Measurements from ENCODE around the gene PROX2.
A peak's percentile ranks its signal among the peaks of the same experiment; 100 is the strongest.

Gene PROX2

DNA sequence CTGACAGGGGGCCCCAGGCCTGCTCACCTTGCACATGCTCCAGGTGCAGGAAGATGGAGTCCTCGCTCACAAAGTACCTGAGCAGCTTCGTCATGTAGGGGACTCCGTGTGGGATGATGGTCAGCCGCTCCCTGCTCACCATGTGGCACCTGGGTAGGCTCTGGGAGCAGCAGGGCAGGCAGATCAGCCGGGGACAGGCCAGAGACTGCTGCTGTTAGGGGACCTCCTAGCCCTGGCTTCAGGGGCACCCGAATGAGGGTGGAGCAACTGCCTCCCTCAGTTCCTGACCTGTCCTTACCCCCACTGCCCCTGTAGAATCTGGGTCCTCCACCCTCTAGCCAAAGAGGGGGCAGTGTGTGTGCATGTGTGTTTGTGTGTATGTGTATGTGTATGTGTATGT lies 35.3 kb upstream of the PROX2 start:
- no peak for TF ChIP-seq POLR2A (IDR thresholded peaks at IDR 0.05; ENCODE audit: low read depth, low read length)
- TF ChIP-seq SPI1 (IDR thresholded peaks at IDR 0.05; ENCODE audit: low read depth, low read length), result no peak
- no peak for TF ChIP-seq POLR2AphosphoS5 (IDR thresholded peaks at IDR 0.05; ENCODE audit: low read depth, low read length)
- no peak for TF ChIP-seq POU2F2 (IDR thresholded peaks at IDR 0.05; ENCODE audit: low read depth, low read length)
- no peak for TF ChIP-seq TAF1 (IDR thresholded peaks at IDR 0.05; ENCODE audit: low read depth, low read length)
- TF ChIP-seq PAX5 (IDR thresholded peaks at IDR 0.05; ENCODE audit: insufficient read depth, low read length, severe bottlenecking), result no peak
- FAIRE-seq, result no peak
- DNase-seq (ENCODE audit: insufficient read length, low spot score), result no peak

DNA sequence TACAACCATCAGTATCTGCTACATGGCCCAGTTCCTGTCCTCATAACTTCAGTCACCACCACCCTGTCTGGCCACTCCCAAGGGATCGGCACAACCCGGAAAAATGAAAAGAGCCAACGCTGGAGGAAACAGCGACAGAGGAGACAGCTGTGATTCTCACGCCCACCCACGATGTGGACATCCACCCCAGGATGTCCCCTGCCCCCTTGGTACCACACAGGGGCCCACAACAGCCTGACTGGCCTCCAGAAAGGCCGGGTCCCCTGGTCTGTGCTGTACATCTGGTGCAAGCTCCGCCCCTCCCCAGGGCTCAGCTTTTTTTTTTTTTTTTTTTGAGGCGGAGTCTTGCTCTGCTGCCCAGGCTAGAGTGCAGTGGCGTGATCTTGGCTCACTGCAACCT lies 34.6 kb upstream of the PROX2 start:
- FAIRE-seq (no peak), DNase-seq (ENCODE audit: insufficient read length, low spot score) (no peak)
- TF ChIP-seq POLR2AphosphoS5 (IDR thresholded peaks at IDR 0.05; ENCODE audit: low read depth, low read length), result no peak
- TF ChIP-seq POLR2A (IDR thresholded peaks at IDR 0.05; ENCODE audit: low read depth, low read length), result no peak
- TF ChIP-seq PAX5 (IDR thresholded peaks at IDR 0.05; ENCODE audit: insufficient read depth, low read length, severe bottlenecking), result no peak
- TF ChIP-seq SPI1 (IDR thresholded peaks at IDR 0.05; ENCODE audit: low read depth, low read length), result no peak
- no peak for TF ChIP-seq TAF1 (IDR thresholded peaks at IDR 0.05; ENCODE audit: low read depth, low read length)
- no peak for TF ChIP-seq POU2F2 (IDR thresholded peaks at IDR 0.05; ENCODE audit: low read depth, low read length)

DNA sequence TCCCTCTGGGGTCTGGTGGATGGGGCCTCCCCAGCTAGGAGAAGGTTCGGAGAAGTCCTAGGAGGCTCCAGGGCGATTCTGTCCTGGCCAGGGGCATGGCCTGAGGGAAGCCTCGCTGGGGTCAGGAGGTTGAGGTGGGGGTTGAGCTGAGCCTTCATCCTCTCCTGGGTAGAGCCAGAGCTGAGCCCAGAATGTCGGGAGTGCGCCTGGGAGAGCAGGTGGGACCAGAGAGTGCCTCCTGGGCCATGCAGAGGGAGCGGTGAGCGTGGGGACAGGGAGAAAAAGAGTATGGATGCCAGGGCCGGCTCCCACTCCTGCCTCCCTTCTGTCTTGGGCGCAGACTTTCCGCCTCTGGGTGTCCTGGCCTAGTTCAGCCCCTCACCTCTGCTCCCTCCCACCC lies 34.0 kb upstream of the PROX2 start:
- no peak for TF ChIP-seq POLR2A (IDR thresholded peaks at IDR 0.05; ENCODE audit: low read depth, low read length)
- TF ChIP-seq PAX5 (IDR thresholded peaks at IDR 0.05; ENCODE audit: insufficient read depth, low read length, severe bottlenecking), result no peak
- DNase-seq (ENCODE audit: insufficient read length, low spot score), result no peak
- no peak for FAIRE-seq

DNA sequence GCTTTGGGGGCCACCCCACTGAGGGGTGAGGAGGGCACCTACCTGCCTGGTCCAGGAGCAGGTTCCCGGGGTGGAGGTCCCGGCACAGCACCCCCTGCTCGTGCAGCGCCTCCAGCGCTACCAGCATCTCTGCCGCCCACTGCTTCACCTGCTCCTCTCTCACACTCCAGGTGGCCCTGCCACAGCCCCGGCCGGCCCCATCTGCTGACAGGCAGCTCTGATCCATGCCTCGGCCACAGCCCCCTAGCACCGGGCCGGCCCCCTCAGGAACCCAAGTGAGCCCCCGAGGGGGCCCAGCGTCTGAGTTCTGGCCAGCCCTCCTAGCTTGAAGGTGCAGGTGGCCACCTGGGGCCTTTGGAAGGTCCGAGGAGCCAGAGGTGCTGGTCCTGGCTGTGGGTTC lies 33.6 kb upstream of the PROX2 start:
- no peak for DNase-seq (ENCODE audit: insufficient read length, low spot score)
- TF ChIP-seq TAF1 (IDR thresholded peaks at IDR 0.05; ENCODE audit: low read depth, low read length) (no peak), PAX5 (IDR thresholded peaks at IDR 0.05; ENCODE audit: insufficient read depth, low read length, severe bottlenecking) (no peak), POLR2AphosphoS5 (IDR thresholded peaks at IDR 0.05; ENCODE audit: low read depth, low read length) (no peak), SPI1 (IDR thresholded peaks at IDR 0.05; ENCODE audit: low read depth, low read length) (no peak), POLR2A (IDR thresholded peaks at IDR 0.05; ENCODE audit: low read depth, low read length) (no peak), POU2F2 (IDR thresholded peaks at IDR 0.05; ENCODE audit: low read depth, low read length) (no peak)

DNA sequence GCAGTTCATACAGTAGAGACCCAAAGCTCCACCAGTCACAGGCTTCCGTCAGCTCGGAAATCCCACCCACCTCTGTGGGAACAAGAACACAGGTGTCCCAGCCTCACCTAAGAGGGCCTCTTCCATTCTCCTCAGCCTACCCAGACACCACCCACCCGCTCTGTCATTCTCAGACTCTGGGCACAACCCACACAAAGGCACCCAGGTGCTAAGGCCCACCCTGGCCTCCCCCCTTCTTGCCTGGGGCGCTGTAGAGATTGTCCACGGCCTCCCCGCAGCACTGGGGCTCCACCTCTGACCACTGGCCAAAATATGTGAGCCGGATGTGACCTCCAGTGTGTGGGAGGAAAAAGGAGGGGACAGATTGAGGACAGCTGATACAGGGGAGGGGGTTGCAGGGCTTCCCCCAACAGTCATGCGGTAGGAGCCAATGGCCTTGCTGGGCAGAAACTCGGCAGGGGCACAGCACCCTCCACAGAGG lies 33.0 kb upstream of the PROX2 start:
- no peak for FAIRE-seq
- TF ChIP-seq POLR2AphosphoS5 (IDR thresholded peaks at IDR 0.05; ENCODE audit: low read depth, low read length) (no peak), POU2F2 (IDR thresholded peaks at IDR 0.05; ENCODE audit: low read depth, low read length) (no peak), TAF1 (IDR thresholded peaks at IDR 0.05; ENCODE audit: low read depth, low read length) (no peak), SPI1 (IDR thresholded peaks at IDR 0.05; ENCODE audit: low read depth, low read length) (no peak), POLR2A (IDR thresholded peaks at IDR 0.05; ENCODE audit: low read depth, low read length) (no peak)
- DNase-seq (ENCODE audit: insufficient read length, low spot score), result no peak

More for the DNA sequence above, 33.6 kb upstream of the PROX2 start:
- no peak for FAIRE-seq

DNA sequence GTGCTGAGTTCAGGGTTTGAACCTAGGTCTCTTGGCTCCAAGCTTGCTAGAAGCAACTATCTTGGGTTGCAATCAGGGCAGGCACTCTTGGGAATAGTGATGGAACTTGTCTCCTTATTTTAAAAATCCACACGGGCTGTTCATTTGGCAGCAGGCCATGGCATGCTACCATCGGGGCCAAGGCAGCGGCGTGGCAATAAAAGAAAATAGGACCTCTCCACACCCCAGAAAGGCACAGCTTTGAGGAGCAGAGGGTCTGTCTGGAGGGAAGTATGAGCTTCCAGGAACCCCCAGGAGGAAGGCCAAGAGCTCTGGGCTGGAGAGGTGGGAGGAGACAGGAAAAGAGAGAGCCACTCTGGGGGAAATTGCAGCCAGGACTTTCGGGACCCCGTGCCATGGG lies 31.8 kb upstream of the PROX2 start:
- FAIRE-seq (no peak), DNase-seq (ENCODE audit: insufficient read length, low spot score) (no peak)
- TF ChIP-seq POLR2A (IDR thresholded peaks at IDR 0.05; ENCODE audit: low read depth, low read length) (no peak), TAF1 (IDR thresholded peaks at IDR 0.05; ENCODE audit: low read depth, low read length) (no peak), PAX5 (IDR thresholded peaks at IDR 0.05; ENCODE audit: insufficient read depth, low read length, severe bottlenecking) (no peak), POLR2AphosphoS5 (IDR thresholded peaks at IDR 0.05; ENCODE audit: low read depth, low read length) (no peak), SPI1 (IDR thresholded peaks at IDR 0.05; ENCODE audit: low read depth, low read length) (no peak), POU2F2 (IDR thresholded peaks at IDR 0.05; ENCODE audit: low read depth, low read length) (no peak)

DNA sequence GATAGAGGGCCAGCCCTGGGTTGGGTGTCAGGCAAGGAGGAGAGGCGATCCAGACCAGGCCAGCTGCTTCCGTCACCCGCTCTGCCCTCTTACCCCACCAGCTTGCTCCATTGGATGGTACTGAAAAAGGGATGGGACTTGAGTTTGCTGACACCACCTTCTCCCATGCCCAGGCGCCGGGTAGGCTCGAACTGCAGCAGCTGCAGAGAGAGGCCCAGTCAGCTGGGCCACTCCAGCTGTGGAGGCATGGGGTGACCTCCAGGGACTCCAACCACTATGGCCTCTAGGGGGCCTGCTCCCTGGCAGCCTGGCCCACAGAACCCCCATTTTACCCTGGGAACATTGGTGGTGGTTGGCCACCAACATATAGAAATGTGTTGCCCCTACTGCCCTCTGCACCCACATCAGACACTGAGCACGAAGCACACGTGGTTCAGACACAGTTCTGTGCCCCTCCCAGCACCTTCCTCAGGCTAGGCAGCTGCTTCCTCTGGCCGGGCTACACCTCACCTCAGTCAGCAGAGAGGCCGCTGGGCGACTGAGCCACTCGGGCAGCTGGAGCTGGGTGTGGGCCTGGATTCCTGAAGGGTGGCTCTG lies 31.1 kb upstream of the PROX2 start:
- DNase-seq (ENCODE audit: insufficient read length, low spot score) (no peak), FAIRE-seq (peak; percentile 81)
- TF ChIP-seq POLR2A (IDR thresholded peaks at IDR 0.05; ENCODE audit: low read depth, low read length) (no peak), POU2F2 (IDR thresholded peaks at IDR 0.05; ENCODE audit: low read depth, low read length) (no peak), POLR2AphosphoS5 (IDR thresholded peaks at IDR 0.05; ENCODE audit: low read depth, low read length) (no peak), TAF1 (IDR thresholded peaks at IDR 0.05; ENCODE audit: low read depth, low read length) (no peak), PAX5 (IDR thresholded peaks at IDR 0.05; ENCODE audit: insufficient read depth, low read length, severe bottlenecking) (no peak), SPI1 (IDR thresholded peaks at IDR 0.05; ENCODE audit: low read depth, low read length) (no peak)

DNA sequence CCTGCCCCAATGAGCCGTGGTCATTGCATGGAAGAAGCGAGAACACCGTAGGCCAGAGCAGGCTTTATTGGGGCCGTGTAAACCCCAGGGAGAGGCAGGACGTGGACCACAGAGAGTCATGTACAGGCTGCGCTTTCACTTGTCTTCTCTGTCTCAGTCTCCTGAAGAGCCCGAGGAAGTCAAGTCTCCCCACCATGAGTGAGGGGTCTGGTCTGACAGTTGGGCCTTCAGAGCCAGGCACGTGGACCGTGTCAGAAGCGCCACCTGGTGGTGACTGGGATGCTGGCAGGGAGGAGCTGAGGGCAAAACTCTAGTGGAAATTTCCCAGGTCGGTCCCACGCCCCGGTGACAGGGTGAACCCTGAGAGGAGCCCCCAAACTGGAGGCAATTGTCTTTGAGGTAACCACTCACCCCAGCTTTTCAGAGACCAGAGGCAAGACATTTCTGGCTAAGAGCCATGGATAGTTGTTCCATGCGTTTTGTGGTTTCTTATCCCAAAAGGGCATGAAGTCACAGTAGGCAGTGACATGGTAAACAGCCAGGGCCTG lies 29.7 kb upstream of the PROX2 start:
- TF ChIP-seq POLR2A (IDR thresholded peaks at IDR 0.05; ENCODE audit: low read depth, low read length), result peak; percentile 45
- TF ChIP-seq POU2F2 (IDR thresholded peaks at IDR 0.05; ENCODE audit: low read depth, low read length), result 0 out of 2 replicates have a peak, but pooled peaks have one; percentile 16
- TF ChIP-seq POLR2AphosphoS5 (IDR thresholded peaks at IDR 0.05; ENCODE audit: low read depth, low read length), result 0 out of 2 replicates have a peak, but pooled peaks have one; percentile 49
- TF ChIP-seq PAX5 (IDR thresholded peaks at IDR 0.05; ENCODE audit: insufficient read depth, low read length, severe bottlenecking), result no peak
- FAIRE-seq (peak; percentile 93), DNase-seq (ENCODE audit: insufficient read length, low spot score) (peak; percentile 73)

DNA sequence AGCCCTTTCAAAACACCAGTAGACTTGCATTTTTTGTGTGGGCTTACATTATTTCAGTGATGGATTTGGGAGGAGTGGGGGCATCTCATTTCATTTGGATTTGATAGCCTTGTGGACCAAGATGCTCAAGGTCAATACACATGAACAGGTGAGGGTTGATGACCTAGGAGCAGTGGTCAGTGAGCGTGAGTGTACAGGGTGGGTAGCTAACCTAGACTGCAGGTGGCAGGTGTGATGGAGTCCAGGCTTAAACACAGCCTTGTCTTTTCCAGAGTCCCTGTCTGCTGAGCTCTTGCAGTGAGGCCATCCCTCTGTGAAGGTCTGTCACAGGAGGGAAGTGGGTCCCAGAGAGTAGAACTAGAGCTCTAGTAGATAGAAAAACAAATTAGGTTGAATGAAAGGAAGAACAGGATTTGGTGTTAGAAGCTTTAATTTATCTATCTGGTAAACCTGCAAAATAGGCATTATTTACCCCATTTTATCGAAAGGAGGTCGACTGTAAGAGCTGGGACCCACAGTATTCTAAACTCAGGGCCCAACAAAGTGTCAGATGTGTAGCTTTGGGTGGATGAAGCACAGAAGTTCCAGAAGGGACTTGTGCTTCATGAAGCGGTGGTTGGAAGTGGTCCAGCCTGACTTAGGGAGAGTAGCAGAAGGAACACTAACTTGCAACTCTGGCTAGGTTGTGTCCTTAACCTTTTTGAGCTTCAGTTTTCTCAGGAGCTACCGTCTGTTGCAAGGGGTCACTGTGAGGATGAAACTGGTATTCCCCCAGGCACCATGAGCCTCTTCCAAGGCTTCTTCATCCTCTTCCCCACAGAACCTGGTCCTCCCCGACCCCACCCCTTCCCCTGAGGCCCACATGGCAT lies 28.9 kb upstream of the PROX2 start:
- FAIRE-seq (peak; percentile 16), DNase-seq (ENCODE audit: insufficient read length, low spot score) (no peak)
- no peak for TF ChIP-seq POU2F2 (IDR thresholded peaks at IDR 0.05; ENCODE audit: low read depth, low read length)
- TF ChIP-seq TAF1 (IDR thresholded peaks at IDR 0.05; ENCODE audit: low read depth, low read length), result no peak
- TF ChIP-seq PAX5 (IDR thresholded peaks at IDR 0.05; ENCODE audit: insufficient read depth, low read length, severe bottlenecking), result no peak
- no peak for TF ChIP-seq POLR2A (IDR thresholded peaks at IDR 0.05; ENCODE audit: low read depth, low read length)
- TF ChIP-seq POLR2AphosphoS5 (IDR thresholded peaks at IDR 0.05; ENCODE audit: low read depth, low read length), result no peak
- TF ChIP-seq SPI1 (IDR thresholded peaks at IDR 0.05; ENCODE audit: low read depth, low read length), result no peak

Measured in GM12891 (cell line).